AG10803 (cell line): ENCODE measurements around the gene COL18A1.

Source experiments
- DNase-seq: peaks from one replicate; pipeline ENCODE4 v3.0.0; 2010; ENCODE audit warnings: low read depth
- H3K4me3 ChIP-seq: 2 replicates; pipeline ENCODE4 v1.5.1; 2011; ENCODE audit warnings: mild to moderate bottlenecking, low read length, control low read depth
- TF ChIP-seq, protein P1 (sequence below): conservative IDR thresholded peaks from 2 replicates; pipeline ENCODE4 v1.5.1; 2011; ENCODE audit warnings: mild to moderate bottlenecking, low read length, control low read depth, inconsistent platforms

The COL18A1 gene

DNA sequence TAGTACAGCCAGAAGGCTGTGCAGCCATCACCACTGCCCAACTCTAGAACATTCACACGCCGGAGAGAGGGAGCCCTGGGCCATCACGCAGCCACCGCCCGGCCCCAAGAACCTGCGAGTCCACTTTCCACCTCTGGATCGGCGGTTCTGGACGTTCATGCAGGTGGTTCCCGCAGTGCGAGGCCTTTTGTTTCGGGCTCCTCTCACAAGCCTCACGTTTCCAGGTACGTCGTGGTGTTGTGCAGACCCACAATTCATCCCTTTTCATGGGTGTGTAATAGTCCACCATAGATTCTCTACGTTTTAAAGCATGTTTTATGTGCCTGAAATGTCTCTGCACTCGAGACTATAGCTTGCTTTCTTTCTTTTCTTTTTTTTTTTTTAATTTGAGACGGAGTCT is 23.6 kb downstream of the COL18A1 start:
- H3K4me3 ChIP-seq = no peak overlapping the region
- no peak for DNase-seq
- TF ChIP-seq, protein P1, sequence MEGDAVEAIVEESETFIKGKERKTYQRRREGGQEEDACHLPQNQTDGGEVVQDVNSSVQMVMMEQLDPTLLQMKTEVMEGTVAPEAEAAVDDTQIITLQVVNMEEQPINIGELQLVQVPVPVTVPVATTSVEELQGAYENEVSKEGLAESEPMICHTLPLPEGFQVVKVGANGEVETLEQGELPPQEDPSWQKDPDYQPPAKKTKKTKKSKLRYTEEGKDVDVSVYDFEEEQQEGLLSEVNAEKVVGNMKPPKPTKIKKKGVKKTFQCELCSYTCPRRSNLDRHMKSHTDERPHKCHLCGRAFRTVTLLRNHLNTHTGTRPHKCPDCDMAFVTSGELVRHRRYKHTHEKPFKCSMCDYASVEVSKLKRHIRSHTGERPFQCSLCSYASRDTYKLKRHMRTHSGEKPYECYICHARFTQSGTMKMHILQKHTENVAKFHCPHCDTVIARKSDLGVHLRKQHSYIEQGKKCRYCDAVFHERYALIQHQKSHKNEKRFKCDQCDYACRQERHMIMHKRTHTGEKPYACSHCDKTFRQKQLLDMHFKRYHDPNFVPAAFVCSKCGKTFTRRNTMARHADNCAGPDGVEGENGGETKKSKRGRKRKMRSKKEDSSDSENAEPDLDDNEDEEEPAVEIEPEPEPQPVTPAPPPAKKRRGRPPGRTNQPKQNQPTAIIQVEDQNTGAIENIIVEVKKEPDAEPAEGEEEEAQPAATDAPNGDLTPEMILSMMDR = no peak

DNA sequence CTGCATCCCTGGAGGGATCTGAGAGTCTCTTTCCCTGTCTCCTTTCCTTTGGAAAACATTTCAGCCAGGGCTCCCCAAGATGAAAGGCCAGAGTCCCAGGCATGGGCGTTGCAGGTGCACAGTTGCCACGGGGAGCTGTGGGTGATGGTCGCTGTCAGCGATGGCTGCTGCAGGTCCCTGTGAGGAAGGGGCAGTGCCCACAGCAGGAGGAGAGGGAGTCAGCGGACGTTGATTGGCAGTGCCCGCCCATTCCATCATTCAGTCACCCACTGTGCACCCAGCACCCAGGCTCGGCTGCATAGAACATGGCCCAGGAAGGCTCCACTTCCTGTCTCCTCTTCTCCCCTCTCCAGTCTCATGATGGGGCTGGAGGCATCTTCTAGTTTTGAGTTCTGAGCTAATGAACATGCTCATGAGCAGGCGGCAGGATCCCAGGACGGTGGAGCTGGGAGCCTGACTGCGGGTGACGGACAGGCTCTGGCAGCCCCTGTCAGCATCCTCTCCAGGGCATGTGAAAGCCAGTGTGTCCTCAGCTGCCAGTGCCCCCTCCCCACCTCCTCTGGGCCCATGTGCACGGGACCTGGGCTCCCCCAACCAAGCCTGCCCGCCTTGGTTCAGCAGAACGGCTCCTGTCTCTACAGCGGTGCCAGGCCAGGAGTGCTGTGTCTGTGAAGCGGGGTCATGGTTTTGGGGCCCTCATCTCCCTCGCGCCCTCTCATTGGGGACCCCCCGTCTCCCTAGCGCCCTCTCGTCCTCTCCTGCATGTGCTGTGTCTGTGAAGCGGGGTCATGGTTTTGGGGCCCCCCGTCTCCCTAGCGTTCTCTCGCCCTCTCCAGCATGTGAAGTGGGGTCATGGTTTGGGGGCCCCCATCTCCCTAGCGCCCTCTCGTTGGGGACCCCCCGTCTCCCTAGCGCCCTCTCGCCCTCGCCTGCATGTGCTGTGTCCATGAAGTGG is 24.5 kb downstream of the COL18A1 start:
- TF ChIP-seq, protein P1 = no peak
- DNase-seq = no peak
- no peak overlapping the region for H3K4me3 ChIP-seq

DNA sequence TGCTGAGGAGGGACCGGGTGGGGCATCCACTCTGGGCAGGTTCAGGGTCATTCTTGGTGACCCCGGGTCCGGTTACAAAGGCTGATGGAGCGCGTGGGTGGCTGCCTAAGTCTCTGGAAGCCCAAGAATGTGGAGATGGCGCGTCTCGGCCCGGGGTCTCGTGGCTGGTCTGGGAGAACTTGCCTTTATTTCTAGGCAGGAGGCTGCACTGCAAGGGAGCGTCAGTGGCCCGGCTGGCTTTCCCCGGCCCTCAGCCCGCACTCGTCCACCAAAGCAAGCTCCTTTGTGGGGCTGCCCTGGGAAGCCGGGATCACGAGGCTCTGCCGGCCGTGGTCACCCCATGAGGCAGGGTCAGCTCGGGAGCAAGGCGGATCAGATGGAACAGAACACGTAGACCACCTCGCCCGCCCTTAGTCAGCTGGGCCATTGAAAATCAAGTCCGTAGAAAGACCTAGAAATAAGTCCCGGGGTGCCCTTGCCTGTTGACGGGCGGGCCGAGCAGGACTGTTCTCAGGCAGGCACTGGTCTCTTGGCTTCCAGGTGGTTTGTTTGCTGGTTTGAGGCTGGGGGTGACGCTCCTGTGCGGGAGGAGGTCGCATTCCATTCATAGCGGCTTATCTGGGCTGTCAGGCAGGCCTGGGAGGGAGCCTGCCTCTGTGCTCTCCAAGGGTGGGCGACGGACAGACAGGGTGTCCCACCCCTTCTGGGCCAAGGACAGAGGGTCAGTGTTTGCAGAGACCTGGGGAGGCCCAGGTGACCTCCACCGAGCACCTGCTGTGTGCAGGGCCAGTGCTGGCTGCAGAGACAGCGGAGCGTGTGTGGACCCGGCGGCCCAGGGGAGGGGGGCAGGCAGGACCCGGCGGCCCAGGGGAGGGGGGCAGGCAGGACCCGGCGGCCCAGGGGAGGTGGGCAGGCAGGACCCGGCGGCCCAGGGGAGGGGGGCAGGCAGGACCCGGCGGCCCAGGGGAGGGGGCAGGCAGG is 25.8 kb downstream of the COL18A1 start:
- no peak overlapping the region for H3K4me3 ChIP-seq
- no peak for DNase-seq
- TF ChIP-seq, protein P1 = no peak

DNA sequence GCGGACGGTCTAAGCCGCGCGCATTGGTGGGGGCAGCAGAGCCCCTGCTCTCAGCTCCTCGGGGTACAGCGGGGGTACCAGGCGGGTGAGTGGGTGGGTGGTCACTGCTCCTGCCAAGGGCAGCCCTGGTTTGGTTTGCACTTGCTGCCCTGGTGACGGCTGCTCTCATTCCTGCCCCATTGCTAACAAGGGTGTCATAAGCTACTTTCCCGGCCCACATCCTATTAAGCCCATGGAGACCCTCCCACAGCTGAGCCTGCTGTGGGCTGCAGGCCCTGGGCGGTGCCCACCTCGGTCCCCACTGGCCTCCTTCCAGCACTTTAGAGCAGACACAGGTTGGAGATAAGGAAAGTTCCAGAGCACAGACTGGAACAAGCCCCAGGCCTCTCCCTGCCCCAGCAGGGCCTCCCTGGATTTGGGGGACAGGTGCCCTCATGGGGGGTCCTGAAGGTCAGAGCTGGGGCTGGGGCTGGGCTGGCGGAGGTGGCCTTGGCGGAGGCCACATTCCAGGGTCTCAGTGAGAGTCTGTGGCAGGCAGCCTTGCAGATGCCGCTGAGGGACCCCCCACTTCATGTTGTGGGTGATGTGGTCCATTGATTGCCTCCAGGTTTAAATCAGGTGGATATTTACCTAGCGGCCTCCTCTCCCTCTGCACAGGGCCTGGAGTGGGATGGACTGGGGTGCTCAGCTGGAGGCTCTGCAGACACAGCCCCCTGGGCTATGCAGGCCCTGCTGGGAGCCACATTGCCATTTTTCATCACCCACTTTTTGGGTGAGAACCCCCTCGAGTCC is 27.0 kb downstream of the COL18A1 start:
- no peak for DNase-seq
- TF ChIP-seq, protein P1 = no peak
- no peak overlapping the region for H3K4me3 ChIP-seq

DNA sequence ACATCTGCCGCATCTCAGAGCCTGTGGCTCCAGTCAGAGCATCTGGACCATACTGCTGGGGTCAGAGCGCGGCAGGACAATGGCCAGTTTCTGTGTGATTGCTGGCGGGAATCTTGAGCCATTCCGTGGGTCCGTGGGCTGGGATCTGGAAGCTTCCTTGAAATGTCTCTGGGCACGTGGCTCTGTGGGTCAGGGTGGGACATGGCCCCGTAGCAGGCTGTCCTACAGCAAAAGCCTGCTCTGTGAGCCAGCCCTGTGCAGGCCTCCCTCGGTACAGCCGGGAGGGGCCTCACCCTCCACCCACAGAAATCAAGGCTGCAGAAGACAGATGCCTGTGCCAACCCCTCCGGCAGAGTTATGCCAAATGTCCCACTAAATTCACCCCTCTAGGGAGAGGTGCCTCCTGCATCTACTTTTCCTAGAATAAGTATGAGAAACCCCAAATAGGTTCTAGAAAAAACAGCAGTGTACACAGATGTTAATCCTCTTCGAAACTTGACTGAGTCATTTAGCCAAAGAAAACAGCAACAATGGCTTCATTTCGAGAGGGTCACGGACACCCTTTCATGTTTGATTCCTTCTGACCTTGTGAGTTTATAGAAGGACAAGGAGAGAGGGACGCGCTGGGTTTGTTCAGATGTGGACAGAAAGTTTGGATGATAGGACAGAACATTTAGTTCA is 27.8 kb downstream of the COL18A1 start:
- no peak for DNase-seq
- H3K4me3 ChIP-seq = no peak overlapping the region
- TF ChIP-seq, protein P1 = no peak

DNA sequence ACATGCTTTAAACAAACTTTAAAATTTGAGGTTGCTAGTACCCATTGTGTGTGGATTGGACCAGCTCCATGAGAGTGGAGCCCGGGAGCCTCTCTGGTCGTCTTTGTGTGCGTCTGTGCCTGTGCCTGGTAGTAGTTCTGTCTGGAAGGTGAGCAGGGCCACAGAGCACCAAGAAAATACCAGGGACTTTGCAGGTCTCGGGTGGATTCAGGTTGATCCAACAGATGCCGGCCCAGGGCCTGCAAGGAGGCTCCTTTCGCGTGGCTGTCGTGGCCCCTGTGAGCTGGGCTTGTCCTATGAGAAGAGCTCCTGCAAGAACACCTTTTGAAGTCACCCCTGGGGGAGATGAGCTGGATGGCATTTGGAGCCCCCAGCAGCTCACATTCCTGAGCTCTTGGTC is 28.3 kb downstream of the COL18A1 start:
- no peak for DNase-seq
- TF ChIP-seq, protein P1 = no peak
- no peak overlapping the region for H3K4me3 ChIP-seq
